GM10266 (cell line): ENCODE results near the gene NECTIN4.
"Not testable (repeated sequence)": the region's sequence is repeated elsewhere in the genome, so short reads cannot be mapped to it uniquely, and the experiment has no call there.

Source experiments
- DNase-seq: peaks from one replicate; pipeline ENCODE4 v3.0.0; 2012; ENCODE audit errors: extremely low spot score
- TF ChIP-seq, protein P1 (sequence below): IDR thresholded peaks from 2 replicates; pipeline ENCODE4 v1.5.1; 2012; ENCODE audit warnings: mild to moderate bottlenecking, low read depth; ENCODE audit not compliant: control insufficient read depth, insufficient read depth; ENCODE audit errors: missing control alignments

The NECTIN4 gene

DNA sequence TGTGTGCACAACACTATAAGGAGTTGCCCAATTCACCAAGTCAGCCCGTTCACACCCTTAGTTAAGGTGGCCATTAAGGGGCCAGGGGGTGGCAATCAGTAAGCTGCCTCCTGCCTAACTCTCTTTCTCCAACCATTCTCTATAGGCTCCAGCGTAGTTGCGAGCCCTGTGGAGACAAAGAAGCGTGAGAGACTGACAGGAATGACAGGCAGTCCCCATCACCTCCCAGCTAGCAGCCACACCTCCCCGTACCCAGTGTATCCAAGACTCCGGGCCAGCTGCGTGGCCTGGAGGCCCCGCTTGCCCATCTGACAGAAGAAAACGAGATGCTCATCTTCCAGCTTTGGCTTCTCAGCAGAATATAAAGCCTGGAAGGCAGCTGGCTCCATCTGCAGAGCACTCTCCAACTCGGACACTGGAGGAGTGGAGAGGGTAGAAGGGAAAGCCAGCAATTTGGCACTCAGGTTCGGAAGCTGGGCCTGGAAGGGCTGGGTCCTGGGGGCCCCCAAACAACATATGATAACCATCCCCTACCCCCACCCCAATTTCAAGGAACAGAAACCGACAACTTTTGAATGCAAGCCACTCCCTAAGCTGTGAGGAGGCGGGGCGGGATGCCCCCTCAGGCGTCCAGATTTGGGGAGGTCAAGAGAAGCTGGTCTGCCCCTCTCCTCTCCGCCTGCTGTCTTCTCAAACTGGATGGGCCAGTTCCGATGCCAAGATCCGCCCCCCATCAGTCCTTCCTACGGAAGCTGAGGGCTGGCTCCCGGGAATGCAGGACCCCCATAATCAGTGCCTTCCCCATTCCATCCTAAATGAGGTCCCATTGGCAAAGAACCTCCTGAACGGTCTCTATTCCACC lies 51.5 kb downstream of the NECTIN4 start:
- TF ChIP-seq, protein P1, sequence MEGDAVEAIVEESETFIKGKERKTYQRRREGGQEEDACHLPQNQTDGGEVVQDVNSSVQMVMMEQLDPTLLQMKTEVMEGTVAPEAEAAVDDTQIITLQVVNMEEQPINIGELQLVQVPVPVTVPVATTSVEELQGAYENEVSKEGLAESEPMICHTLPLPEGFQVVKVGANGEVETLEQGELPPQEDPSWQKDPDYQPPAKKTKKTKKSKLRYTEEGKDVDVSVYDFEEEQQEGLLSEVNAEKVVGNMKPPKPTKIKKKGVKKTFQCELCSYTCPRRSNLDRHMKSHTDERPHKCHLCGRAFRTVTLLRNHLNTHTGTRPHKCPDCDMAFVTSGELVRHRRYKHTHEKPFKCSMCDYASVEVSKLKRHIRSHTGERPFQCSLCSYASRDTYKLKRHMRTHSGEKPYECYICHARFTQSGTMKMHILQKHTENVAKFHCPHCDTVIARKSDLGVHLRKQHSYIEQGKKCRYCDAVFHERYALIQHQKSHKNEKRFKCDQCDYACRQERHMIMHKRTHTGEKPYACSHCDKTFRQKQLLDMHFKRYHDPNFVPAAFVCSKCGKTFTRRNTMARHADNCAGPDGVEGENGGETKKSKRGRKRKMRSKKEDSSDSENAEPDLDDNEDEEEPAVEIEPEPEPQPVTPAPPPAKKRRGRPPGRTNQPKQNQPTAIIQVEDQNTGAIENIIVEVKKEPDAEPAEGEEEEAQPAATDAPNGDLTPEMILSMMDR: no peak
- DNase-seq: no peak

DNA sequence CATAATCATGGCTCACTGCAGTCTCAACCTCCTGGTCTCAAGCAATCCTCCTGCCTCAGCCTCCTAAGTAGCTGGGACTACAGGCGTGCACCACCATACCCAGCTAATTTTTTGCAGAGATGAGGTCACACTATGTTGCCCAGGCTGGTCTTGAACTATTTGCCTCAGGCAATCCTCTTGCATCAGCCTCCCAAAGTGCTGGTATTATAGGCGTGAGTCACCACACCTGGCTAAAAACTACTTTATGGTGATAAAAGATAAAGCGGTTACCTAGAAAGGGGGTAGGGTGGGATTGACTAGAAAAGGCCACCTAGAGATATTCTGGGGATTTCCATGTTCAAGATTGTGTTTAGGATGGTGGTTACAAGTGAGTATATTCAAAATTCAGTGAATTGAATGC lies 55.6 kb downstream of the NECTIN4 start:
- TF ChIP-seq, protein P1: no peak
- no peak for DNase-seq

DNA sequence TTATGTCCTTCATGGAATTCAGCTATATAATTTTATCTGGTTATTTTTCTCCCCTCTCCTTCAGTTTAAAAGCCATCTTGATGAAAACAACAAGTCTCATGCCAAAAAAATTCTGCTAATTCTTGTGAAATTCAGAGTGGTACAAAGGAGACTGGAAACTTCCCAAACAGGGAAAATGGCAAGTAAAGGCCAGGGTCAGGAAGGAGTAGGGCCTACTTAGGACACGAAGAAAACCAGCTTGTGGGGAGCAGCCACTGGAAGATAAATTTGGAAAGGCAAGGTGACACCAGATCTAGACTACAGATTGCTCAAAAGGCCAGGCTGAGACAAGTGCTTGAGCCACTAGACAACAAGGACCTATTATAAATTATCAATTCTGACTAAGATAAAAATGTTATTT lies 56.9 kb downstream of the NECTIN4 start:
- no peak for DNase-seq
- TF ChIP-seq, protein P1: no peak

DNA sequence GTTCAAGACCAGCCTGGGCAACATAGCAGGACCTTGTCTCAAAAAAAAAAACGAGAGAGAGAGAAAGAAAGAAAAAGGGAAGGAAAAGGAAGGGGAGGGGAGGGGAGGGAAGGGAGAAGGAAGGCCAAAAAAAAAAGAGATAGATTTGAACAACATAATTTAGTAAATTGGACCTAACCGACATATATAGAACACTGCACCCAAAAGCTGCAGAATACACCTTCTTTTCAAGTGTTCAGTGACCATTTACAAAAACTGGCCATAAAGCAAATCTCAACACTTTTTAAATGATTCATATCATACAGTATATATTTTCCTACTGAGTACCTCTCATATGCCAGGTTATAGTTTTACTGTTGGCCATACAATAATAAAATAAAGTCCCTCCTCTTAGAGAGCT lies 57.5 kb downstream of the NECTIN4 start:
- DNase-seq: no peak
- TF ChIP-seq, protein P1: no peak

DNA sequence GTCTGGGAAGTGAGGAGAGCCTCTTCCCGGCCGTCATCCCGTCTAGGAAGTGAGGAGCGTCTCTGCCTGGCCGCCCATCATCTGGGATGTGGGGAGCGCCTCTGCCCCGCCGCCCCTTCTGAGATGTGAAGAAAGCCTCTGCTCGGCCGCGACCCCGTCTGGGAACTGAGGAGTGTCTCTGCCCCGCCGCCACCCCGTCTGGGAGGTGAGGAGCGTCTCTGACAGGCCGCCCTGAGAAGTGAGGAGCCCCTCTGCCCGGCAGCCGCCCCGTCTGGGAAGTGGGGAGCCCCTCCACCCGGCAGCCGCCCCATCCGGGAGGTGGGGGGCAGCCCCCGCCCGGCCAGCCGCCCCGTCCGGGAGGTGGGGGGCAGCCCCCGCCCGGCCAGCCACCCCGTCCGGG lies 59.9 kb downstream of the NECTIN4 start:
- not testable (repeated sequence) for DNase-seq

DNA sequence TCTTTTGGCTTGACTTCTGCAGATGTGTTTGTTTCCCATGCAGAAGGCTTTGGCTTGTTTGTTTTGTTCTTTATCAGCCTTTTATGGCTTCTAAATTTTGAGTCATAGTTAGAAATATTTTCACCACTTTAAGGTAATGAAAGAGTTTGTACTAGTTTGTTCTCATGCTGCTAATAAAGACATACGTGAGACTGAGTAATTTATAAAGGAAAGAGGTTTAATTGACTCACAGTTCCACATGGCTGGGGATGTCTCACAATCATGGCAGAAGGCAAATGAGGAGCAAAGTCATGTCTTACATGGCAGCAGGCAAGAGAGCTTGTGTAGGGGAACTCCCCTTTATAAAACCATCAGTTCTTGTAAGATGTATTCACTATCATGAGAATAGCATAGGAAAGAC lies 62.4 kb downstream of the NECTIN4 start:
- DNase-seq: not testable (repeated sequence)

DNA sequence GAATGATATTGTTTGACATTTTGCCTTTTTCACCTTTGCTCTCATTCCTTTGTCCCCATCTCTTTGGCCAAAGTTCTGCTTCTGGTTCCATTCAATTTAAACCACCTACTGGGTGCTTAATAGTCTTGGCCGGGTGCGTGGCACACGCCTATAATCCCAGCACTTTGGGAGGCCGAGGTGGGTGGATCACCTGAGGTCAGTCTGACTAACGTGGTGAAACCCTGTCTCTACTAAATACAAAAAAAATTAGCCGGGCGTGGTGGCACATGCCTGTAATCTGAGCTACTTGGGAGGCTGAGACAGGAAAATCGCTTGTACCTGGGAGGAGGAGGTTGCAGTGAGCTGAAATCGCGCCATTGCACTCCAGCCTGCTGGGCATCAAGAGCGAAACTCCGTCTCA lies 66.9 kb downstream of the NECTIN4 start:
- DNase-seq: not testable (repeated sequence)

DNA sequence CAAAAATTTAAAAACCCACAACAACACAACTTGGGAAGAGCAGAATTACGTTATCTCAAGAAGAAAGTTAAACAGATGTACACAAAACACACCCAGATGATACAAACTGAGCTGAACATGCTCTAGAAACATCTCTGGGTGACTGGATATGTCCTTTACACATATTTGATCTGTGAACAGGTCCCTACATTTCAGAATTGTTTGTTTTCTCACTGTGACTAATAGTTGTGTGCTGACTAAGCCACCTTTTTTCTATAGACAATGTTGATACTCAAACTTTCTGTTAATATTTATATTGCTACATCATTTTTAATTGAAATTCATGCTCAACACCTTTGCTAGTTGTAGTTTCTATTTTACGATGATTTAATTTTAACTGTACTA lies 67.4 kb downstream of the NECTIN4 start:
- DNase-seq: no peak
- TF ChIP-seq, protein P1: no peak
